Measurements from ENCODE around the gene ATP13A5.

The ATP13A5 gene

GRCh38 chr3:193310914-193311723 lies 67.4 kb downstream of the ATP13A5 start:
- TF ChIP-seq EP300 (IDR thresholded peaks at IDR 0.05; ENCODE audit: borderline replicate concordance): no peak
- TF ChIP-seq RAD21 (IDR thresholded peaks at IDR 0.05; ENCODE audit: low read depth): no peak
- TF ChIP-seq TCF12 (IDR thresholded peaks at IDR 0.05; ENCODE audit: low read depth): no peak
- no peak for TF ChIP-seq CEBPB (IDR thresholded peaks at IDR 0.05)
- TF ChIP-seq FOXM1 (IDR thresholded peaks at IDR 0.05; ENCODE audit: borderline replicate concordance, low read depth): no peak
- TF ChIP-seq EGR1 (IDR thresholded peaks at IDR 0.05): no peak
- no peak for TF ChIP-seq CREB1 (IDR thresholded peaks at IDR 0.05; ENCODE audit: low read depth)
- no peak for TF ChIP-seq REST (IDR thresholded peaks at IDR 0.05; ENCODE audit: low read depth)
- TF ChIP-seq ZBTB7A (IDR thresholded peaks at IDR 0.05; ENCODE audit: low read depth): no peak
- TF ChIP-seq NFIC (IDR thresholded peaks at IDR 0.05): no peak
- TF ChIP-seq YY1 (IDR thresholded peaks at IDR 0.05; ENCODE audit: low read depth): no peak
- TF ChIP-seq TAF1 (IDR thresholded peaks at IDR 0.05; ENCODE audit: low read depth): no peak

DNA sequence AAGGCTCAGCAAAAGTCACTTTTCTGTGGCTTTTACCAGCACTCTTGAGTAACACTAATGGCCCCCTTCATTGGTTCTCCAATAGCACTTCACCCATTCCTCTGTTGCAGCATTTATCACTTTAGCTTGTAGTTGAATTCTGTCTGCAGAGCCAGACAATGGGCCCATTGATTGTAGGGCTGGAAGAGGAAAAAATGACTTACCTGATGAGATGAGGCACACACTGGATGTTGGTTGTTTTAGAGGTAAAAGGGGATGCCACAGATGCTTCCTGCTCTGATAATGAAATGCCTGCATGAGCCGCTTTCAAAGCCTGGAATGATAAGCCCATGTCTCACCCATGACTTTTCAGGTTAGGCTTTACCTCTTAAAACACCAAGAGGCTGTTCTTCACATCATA lies 73.2 kb downstream of the ATP13A5 start:
- TF ChIP-seq EGR1 (IDR thresholded peaks at IDR 0.05): no peak
- TF ChIP-seq USF1 (IDR thresholded peaks at IDR 0.05): no peak
- no peak for TF ChIP-seq MAX (IDR thresholded peaks at IDR 0.05)
- no peak for TF ChIP-seq RAD21 (IDR thresholded peaks at IDR 0.05; ENCODE audit: low read depth)
- TF ChIP-seq CREB1 (IDR thresholded peaks at IDR 0.05; ENCODE audit: low read depth): no peak
- no peak for TF ChIP-seq FOXM1 (IDR thresholded peaks at IDR 0.05; ENCODE audit: borderline replicate concordance, low read depth)
- no peak for TF ChIP-seq REST (IDR thresholded peaks at IDR 0.05; ENCODE audit: low read depth)
- TF ChIP-seq YY1 (IDR thresholded peaks at IDR 0.05; ENCODE audit: low read depth): no peak
- TF ChIP-seq TEAD4 (IDR thresholded peaks at IDR 0.05): no peak
- TF ChIP-seq CEBPB (IDR thresholded peaks at IDR 0.05): no peak
- no peak for TF ChIP-seq ZBTB7A (IDR thresholded peaks at IDR 0.05; ENCODE audit: low read depth)
- no peak for TF ChIP-seq TAF1 (IDR thresholded peaks at IDR 0.05; ENCODE audit: low read depth)
- TF ChIP-seq NFIC (IDR thresholded peaks at IDR 0.05): no peak
- TF ChIP-seq EP300 (IDR thresholded peaks at IDR 0.05; ENCODE audit: borderline replicate concordance): no peak
- TF ChIP-seq TCF12 (IDR thresholded peaks at IDR 0.05; ENCODE audit: low read depth): no peak

DNA sequence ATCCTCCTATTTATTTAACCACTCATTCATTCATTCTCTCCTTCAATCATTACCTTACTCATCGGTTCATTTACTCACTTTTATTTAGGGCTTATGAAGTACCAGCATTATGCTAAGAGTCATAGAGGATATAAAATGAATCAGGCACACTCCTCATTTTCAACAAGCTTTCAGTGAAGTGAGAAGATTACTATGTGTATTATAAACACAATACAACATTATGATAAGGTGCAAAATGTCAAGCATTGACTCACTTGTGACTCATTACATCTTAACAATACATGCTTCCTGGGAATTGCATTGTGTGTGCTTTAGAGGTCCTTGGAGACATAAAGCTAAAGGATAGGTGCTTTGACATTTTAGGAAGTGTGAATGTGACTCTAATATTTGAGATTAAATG lies 77.1 kb downstream of the ATP13A5 start:
- TF ChIP-seq FOXM1 (IDR thresholded peaks at IDR 0.05; ENCODE audit: borderline replicate concordance, low read depth): 0 out of 2 replicates have a peak, but pooled peaks have one; percentile 29
- TF ChIP-seq EGR1 (IDR thresholded peaks at IDR 0.05): no peak
- no peak for TF ChIP-seq CEBPB (IDR thresholded peaks at IDR 0.05)

DNA sequence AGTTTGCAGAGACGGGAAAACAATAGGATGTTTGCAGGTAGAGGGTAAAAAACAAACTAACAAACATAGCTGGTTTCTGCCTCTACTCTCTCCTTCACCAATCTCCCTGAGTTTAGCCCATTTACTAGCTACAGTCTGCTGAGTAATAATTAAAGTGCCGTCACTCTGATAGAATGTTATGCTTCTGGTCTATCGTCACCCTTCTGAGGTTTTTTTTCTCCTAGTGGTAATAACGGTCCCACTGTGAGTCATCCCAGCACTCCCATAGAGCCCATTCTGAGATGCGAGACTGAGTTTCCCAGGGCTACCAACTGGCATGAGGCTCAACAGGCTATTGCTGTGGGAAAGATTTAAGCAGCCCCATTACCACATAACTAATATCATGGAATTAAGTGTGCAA lies 81.1 kb downstream of the ATP13A5 start:
- TF ChIP-seq EP300 (IDR thresholded peaks at IDR 0.05; ENCODE audit: borderline replicate concordance) (no peak), YY1 (IDR thresholded peaks at IDR 0.05; ENCODE audit: low read depth) (no peak), CEBPB (IDR thresholded peaks at IDR 0.05) (no peak), EGR1 (IDR thresholded peaks at IDR 0.05) (no peak), RAD21 (IDR thresholded peaks at IDR 0.05; ENCODE audit: low read depth) (no peak), USF1 (IDR thresholded peaks at IDR 0.05) (no peak), TAF1 (IDR thresholded peaks at IDR 0.05; ENCODE audit: low read depth) (no peak), TCF12 (IDR thresholded peaks at IDR 0.05; ENCODE audit: low read depth) (no peak), TEAD4 (IDR thresholded peaks at IDR 0.05) (no peak), NFIC (IDR thresholded peaks at IDR 0.05) (no peak), FOXM1 (IDR thresholded peaks at IDR 0.05; ENCODE audit: borderline replicate concordance, low read depth) (no peak)

DNA sequence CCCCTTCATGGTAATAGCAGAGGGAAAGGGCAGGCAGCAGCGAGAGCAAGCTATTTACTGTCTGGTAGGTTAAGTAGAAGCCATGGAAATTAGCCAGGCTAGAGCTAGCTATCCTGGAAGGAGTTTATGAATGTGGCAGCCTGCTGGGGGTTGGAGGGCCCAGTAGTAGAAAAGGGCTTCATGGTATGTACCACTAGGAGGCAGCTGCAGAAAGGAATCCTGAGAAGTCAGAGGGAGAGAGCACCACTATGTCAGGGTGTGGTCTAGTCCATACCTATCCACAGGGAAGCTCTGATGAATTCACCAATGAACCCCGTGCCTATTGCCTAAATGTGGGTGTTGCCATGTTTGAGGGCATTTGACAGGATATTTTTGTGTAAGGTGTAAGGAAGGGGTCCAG lies 82.6 kb downstream of the ATP13A5 start:
- TF ChIP-seq FOXM1 (IDR thresholded peaks at IDR 0.05; ENCODE audit: borderline replicate concordance, low read depth) (no peak), USF1 (IDR thresholded peaks at IDR 0.05) (no peak), ZBTB7A (IDR thresholded peaks at IDR 0.05; ENCODE audit: low read depth) (no peak), TCF12 (IDR thresholded peaks at IDR 0.05; ENCODE audit: low read depth) (no peak), MAX (IDR thresholded peaks at IDR 0.05) (no peak), CEBPB (IDR thresholded peaks at IDR 0.05) (no peak), EGR1 (IDR thresholded peaks at IDR 0.05) (no peak), CREB1 (IDR thresholded peaks at IDR 0.05; ENCODE audit: low read depth) (no peak), EP300 (IDR thresholded peaks at IDR 0.05; ENCODE audit: borderline replicate concordance) (no peak), NFIC (IDR thresholded peaks at IDR 0.05) (no peak), TAF1 (IDR thresholded peaks at IDR 0.05; ENCODE audit: low read depth) (no peak), REST (IDR thresholded peaks at IDR 0.05; ENCODE audit: low read depth) (no peak)

Measured in Ishikawa (cell line).